Muscle of arm (tissue), 12 donors: ENCODE measurements around the gene INPPL1. TPM values are rescaled to one million over a fixed set of nuclear protein-coding genes. Genes with fewer than 3 reads are reported as not detected.
"Not testable (repeated sequence)": the region's sequence is repeated elsewhere in the genome, so short reads cannot be mapped to it uniquely, and the experiment has no call there.

ENCODE experiments used
- DNase-seq: peaks from one replicate; pipeline ENCODE4 v3.0.0-alpha.2; 2013
- polyA plus RNA-seq, 12 donors: library from polyadenylated mRNA; unstranded; fragments of 120-200 nt; gene quantifications; one replicate each; pipeline ENCODE4 v1.2.1, GENCODE V29; 2013; ENCODE audit not compliant: insufficient read length in 12 of 12

INPPL1 gene
- polyA plus RNA-seq, 12 donors, result 118 to 193 (median 149) TPM

DNA sequence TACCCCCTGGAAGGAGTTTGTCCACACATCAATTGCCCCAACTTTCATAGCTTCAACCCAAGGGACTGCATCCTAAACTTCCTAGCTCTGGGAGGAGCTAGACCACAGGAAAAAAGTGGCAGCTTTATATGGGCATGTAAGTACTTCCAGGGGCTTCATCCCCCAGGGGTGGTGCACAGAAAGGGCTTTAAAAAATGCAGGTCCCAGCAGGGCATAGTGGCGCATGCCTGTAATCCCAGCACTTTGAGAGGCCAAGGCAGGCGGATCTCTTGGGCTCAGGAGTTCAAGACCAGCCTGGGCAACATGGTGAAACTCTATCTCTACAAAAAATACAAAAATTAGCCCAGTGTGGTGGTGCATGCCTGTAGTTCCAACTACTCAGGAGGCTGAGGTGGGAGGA is 17.8 kb upstream of the INPPL1 start:
- DNase-seq, result not testable (repeated sequence)

DNA sequence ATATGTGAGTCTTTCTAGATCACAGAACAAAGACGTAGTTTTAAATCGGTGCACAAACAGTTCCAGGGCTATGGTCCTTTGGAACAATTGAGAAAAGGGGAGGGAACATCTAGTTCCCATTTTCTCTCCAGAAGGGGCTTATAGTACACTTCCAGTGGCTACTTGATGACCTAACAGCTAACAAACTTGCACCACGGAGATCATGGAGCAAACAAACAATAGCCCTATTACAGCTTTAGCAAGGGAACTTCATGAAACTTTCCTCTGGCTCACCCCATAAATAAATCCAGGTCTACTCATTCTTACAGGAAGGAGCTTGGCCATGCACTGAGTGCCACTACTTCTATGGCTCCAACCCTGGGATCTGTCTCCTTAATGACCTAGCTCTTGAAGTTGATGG is 16.3 kb upstream of the INPPL1 start:
- no peak for DNase-seq

DNA sequence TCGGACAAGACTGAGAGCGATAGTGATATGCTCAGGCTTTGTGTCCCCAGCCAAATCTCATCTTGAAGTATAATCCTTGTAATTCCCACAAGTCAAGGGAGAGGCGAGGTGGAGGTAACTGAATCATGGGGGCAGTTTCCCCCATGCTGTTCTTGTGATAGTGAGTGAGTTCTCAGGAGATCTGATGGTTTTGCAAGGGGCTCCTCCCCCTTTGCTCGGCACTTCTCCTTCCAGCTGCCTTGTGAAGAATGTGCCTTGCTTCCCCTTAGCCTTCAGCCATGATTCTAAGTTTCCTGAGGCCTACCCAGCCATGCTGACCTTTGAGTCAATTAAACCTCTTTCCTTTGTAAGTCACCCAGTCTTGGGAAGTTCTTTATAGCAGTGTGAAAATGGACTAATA is 15.5 kb upstream of the INPPL1 start:
- no peak for DNase-seq

DNA sequence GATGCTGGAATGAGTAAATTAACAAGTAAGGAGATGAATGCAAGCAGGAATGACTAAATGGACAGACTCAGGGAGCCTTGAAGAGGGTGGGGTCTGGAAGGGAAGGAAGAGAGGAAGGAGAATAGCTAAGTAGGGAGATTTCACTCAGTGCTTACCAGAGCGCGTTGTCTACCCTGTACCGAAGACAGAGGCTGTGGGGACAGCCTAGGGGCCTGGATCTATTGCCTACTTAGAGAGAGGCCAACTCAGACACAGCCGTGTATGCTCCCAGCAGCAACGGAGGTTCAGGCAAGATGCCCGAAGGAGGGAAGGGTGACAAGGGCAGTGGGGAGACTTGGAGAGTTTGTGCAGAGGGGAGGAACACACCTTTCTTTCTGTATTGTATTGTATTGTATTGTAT is 7.9 kb upstream of the INPPL1 start, which contains the start of gene FOLR2:
Gene FOLR2 (plus strand): TSS at position 157 of the 400 bp plus-strand sequence. CDS start 1,791 bp downstream, outside the sequence.
- DNase-seq, result no peak

DNA sequence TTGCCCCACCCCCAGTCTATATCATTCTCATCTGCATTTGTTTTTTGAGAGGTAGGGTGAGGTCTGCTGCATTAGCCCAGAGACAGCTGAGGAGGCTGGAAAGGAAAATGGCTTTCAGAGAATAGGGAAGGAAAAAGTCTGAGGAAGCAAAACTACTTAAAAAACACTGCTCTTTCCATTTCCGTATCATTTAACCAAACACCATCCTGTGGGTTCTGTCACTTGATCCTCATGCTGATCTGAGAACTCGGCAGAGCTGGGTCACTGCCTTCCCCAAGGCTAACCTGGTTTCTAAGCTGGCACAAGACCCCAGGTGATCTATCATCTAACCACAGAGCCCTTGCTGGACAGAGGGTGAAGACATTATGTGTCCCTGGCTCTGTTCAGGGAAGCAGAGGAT is 6.7 kb upstream of the INPPL1 start:
- DNase-seq, result no peak

DNA sequence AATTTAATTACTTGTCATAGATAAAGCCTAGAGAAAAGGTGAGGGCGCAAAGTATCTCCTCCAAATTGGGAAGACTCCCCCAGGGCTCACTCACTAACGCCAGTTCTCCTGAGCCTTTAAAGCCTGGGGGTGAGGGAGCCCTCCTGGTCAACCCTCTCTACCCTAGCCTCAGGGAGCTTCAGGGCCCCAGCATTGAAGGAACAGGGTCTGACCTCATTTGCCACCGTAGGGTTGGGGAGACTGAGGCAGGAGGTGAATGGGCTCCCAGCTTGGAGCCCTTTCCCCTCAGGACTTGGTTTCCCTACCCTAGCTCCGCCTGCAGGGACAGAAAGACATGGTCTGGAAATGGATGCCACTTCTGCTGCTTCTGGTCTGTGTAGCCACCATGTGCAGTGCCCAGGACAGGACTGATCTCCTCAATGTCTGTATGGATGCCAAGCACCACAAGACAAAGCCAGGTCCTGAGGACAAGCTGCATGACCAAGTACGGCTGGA is 6.3 kb upstream of the INPPL1 start:
- DNase-seq, result no peak

DNA sequence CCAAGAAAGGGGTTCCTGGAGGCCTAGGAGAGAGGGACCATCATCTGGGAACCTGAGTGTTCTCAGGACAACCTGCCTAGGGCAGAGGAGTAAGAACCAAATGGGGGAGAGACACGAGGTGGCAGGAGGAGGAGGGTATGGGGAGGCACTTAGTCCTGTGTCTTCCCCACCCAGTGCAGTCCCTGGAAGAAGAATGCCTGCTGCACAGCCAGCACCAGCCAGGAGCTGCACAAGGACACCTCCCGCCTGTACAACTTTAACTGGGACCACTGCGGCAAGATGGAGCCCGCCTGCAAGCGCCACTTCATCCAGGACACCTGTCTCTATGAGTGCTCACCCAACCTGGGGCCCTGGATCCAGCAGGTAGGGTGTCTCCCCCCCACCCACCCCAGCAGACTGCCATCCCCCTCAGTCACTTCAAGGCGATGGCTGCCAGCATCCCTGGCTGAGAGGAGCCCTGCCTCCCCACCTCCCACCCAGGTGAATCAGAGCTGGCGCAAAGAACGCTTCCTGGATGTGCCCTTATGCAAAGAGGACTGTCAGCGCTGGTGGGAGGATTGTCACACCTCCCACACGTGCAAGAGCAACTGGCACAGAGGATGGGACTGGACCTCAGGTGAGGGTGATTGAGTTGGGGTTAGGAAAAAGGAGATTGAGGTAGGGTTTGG is 3.7 kb upstream of the INPPL1 start:
- DNase-seq, result no peak

DNA sequence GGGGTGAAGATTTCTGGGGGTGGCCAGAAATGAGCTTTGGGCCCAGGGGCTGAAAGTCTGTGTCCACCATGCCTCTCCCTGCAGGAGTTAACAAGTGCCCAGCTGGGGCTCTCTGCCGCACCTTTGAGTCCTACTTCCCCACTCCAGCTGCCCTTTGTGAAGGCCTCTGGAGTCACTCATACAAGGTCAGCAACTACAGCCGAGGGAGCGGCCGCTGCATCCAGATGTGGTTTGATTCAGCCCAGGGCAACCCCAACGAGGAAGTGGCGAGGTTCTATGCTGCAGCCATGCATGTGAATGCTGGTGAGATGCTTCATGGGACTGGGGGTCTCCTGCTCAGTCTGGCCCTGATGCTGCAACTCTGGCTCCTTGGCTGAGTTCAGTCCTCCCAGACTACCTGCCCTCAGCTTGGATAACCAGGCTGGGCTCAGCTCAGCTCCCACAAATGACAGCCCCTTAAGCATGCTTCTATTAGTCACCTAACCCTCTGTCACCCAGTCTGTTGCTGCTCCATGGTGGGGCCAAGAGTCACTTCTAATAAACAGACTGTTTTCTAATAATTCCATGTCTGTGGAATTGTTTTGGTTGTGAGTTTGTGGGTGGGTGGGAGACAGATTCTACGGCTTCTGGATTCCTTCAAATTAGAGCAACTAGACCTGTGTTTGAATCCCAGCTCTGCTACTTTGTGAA is 3.0 kb upstream of the INPPL1 start:
- no peak for DNase-seq

DNA sequence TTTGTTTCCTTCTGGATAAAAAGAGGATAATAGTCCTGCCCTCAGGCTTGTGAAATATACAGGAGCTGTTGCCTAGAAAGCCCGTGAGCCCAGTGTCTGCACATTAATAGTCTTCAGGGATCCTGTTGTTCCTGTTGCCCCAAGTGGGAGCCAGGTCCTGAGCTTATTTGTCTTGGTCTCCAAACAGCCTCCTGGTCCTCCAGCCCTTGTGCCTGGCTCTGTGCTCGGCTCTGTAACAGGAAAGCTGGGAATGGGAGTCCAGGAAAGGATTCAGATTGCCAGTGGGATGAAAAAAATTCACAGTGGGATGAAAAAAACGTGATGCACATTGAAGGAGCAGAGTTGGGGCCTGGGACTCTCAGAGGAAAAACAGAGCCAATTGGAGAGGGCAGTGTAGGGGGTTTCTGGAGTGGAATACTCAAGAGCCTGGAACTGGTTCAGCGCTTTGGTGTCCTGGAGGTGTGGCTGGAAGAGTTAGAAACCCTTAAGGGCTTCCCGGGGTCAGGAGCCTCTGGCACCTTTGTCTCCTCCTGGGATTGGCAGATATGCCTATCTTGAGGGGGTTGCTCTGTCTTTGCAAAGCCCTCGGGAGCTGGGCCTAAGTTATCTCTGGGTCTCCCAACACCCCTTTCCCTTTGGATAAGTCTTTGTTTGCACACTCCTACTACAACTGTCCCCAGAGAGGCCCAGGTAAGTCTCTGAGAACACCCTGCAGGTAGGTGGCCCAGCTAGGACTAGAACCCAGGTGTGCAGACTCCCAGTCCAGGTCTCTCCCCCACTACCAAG is 2.3 kb upstream of the INPPL1 start:
- no peak for DNase-seq

DNA sequence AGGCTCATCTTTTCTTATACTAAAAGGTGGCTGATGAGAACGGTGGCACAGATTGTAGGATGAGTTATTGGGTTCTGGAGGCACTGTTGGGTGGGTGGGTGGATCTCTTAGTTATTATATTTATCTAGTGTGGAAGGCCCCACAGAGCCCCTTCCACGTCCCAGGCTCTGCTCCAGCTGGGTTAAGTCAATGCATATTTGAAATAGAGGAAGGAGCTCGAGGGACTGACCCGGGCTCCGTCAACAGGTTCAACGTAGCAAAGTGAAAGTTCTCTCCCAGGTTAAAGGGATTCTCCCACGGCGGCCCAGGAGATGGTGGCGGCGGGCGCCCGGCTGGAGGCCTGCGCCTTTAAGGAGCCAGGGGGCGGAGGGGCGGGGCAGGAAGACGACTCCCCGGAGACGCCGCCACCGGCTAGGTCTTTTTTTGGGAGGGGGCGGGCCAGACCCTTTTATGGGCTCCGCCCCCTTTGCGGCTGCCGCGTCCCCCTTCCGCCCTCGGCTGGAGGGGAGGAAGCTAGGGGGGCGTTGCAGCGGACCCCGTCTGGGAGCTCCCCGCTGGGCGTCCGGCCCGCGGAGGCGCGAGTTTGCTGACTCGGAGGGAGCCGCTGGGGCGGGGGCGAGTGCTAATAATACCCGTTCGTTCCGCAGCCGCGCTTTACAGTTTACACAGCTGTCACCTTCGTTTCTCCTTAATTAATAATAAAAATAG is 1.5 kb upstream of the INPPL1 start:
- DNase-seq, result peak; percentile 93

DNA sequence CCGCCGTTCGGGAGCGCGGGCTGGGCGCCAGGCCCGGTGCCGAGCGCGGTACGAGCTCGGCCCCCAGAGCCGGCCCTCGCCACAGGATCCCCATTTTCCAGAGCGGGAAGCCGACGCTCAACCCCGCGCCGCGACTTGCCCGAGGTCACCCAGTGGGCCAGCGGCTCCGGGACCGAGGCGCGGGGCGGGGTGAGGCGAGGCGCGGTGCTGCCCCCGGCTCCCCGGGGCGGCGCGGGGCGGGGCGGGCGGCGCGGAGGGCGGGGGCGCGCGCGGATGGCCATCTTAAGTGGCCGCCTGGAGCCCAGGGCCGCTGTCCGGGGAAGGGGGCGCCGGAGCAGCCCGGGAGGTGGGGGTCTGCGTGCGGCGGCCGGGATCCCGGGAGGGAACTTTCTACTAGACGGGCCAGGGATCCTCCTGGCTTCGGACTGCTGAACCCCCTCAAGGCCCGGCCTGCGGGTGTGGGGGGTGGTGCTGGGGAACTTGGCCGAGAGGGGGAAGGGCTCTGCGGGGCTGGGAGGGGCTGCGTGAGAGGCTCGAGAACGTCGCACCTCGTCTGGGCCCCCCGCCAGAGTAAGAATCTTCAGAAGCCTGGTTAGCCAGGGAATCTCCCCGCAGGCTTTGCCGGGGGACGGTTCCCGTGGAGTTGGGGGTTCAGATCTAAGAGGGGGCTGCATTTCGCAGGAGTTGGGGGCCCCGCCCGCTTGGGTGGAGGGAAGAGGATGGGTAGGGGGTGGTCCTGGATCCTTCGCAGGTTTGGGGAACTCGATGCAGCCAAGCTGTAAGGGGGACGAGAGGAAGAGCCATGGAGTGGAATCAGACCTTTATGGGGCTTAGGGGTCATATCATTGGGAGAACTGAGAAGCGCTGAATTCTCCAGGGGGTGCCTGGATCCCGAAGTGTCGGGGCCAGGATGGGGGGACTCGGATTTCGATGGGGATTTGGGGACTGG is 678 bp upstream of the INPPL1 start:
- DNase-seq, result peak; percentile 80

DNA sequence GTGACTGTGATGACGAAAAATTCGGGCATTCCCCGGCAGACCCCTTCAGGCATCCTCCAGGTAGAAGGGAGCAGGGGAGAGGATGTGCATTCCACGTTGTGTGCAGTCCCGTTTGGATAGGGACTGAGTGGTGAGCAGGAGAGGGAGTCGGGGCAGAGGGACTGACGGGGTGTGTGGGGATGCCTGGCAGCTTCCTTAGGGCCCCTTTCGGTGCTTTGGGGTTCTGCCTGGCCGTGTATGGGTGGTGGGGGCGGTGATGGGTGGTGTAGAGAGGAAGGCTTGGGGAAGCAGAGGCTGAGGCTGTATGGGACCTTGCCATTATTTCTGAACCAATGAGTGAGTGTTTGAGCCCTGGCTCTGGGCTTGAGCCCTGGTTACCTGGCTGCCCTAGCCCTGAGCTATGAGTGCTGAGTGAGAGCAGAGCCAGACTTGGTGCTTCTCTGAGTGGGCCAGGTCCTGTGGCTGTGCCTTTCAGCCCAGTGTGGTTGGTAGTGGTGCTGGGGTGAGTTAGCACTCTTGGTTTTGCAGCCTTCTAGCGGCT is 914 bp downstream of the INPPL1 start:
- no peak for DNase-seq

DNA sequence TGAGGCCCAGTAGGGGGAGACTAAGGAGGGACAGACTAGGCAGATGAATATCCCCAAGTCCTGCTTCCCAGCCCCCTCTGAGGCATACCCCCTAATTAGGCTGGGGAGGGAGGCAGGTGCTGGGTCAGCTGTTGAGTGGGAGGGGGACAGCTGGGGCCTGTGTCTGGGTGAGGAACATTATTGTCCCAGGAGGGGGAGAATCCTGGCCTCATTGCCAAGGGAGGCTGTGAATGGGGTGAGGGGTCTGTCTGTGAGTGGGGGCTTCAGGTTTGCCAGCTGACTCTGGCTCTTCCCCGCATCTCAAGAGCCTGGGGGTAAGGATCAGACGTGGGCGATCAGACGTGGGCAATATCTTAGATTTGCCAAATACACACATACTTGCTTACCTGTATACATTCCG is 2.1 kb downstream of the INPPL1 start:
- DNase-seq, result no peak

DNA sequence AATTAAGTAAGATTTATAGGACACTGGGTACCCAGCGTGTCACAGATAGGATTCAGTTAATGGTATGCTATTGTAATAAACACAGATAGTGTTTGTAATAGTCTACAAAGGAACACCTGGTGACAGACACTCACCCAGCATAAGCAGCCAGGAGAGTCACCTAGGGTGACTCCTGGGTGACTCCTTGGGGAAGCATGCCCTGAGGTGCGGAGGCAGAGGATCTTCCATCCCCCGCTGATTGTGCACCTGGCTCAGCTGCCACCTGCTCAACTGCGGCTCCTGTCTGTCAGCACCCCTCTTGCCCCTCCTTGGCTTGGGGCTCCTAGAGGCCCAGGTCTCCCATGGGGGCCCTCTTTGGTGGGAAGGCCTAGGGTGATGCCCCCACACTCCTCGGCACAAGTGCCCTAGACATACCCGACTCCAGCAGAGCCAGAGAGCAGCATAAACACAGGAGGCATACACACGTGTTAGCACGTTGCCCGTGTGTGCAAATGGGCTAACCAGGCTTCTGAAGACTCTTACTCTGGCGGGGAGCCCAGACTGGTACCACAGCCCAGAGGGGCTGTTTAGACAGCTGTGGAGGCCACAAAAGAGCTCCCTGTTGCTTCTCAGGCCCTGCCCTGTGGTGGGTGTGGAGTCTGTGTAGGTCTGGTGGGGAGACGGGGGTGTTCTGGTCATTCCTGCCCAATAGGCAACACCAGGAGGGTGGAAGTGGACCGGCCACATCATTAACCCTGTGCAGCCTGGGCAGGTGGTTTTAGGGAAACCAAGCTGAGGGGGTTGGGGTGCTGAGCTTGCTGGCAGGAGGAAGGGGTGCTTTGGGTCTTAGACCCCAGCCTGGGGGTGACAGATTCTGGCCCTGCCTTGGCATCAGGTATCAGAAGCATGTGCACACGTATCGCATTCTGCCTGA is 3.0 kb downstream of the INPPL1 start:
- DNase-seq, result no peak

DNA sequence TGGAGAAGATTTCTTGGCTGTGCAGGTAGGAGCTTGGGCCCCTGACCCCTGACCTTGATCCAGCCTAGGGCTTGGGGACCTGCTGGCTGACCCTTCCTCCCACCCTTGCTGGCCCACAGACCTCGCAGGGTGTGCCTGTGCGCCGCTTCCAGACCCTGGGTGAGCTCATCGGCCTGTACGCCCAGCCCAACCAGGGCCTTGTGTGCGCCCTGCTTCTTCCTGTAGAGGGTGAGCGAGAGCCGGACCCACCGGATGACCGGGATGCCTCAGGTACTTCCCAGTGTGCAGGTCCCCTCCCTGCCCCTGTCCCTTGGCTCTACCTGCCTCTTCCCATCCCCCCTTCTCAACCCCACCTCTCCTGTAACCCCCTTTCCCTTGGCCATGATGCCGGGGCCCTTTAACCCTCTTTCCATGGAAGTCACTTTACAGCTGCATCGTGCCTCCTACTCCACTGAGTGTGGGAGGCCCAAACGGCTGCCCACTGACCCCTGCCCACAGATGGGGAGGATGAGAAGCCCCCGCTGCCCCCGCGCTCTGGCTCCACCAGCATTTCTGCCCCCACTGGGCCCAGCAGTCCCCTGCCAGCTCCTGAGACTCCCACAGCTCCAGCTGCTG is 3.8 kb downstream of the INPPL1 start:
- no peak for DNase-seq

DNA sequence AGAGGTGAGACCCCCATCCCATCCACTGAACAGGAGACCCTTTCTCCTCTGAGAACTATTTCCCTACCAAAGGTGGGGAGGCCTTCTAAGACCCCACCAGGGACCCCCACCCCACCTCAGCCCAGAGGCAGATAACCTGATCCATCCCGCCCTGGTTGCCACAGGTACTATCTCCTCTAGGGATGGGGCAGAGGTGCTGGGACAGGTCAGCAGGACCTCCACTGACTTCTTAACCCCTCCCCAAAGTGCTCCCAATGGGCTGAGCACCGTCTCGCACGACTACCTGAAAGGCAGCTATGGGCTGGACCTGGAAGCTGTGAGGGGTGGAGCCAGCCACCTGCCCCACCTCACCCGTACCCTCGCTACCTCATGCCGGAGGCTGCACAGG is 4.3 kb downstream of the INPPL1 start:
- no peak for DNase-seq

DNA sequence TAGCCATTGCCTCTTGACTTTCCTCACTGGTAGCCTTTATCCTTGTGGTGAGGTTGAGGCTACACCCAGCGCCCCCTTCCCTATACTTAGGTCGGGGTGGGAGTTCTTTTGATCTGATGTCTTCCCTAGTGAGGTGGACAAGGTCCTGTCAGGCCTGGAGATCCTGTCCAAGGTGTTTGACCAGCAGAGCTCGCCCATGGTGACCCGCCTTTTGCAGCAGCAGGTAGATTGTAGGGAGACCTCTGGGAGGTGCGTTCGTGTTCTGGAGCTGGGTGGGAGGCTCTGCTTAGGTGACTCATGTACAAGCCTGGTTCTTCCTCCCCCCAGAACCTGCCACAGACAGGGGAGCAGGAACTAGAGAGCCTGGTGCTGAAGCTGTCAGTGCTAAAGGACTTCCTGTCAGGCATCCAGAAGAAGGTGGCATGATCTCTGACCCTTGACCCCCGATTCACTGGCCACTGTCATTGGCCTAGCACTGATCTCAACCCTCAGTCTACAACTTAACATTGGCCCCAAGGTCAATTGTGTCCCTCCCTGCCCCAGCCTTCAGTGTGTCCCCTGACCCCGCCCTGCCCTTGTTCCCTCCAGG is 4.9 kb downstream of the INPPL1 start:
- DNase-seq, result no peak

DNA sequence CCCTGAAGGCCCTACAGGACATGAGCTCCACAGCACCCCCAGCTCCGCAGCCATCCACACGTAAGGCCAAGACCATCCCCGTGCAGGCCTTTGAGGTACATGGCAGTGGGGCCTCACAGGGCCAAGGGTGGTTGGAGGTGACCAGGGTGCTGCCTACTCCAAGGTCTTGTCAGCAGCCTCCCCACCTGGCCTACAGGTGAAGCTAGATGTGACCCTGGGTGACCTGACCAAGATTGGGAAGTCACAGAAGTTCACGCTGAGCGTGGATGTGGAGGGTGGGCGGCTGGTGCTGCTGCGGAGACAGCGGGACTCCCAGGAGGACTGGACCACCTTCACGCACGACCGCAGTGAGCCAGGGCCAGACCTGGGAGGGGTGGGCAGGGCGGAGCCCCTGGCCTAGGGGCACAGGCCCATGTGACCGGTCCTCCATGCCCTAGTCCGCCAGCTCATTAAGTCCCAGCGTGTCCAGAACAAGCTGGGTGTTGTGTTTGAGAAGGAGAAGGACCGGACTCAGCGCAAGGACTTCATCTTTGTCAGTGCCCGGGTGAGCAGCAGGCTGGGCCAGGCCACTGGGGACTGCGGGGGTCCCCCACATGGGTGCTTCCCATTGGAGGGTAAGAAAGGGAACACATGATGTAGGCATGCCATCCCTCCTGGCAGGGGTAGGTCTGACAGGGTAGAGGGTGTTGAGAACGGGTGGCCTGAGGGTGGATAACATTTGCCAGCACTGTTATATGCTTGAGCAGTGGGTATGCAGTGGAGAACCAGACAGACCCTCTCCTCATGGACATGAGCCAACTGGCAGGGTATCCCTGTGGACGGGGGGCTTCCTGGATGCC is 5.6 kb downstream of the INPPL1 start:
- DNase-seq, result no peak
